HG03108 (cell line): ENCODE data around the gene PPP1R15B.
"Not testable (repeated sequence)": the region's sequence is repeated elsewhere in the genome, so short reads cannot be mapped to it uniquely, and the experiment has no call there.

ENCODE experiments used
- ATAC-seq: cut with Tn5 transposase; IDR thresholded peaks from one replicate; pipeline ENCODE4 v1.9.1; 2021; ENCODE audit warnings: moderate library complexity; ENCODE audit not compliant: unreplicated experiment

Gene PPP1R15B

DNA sequence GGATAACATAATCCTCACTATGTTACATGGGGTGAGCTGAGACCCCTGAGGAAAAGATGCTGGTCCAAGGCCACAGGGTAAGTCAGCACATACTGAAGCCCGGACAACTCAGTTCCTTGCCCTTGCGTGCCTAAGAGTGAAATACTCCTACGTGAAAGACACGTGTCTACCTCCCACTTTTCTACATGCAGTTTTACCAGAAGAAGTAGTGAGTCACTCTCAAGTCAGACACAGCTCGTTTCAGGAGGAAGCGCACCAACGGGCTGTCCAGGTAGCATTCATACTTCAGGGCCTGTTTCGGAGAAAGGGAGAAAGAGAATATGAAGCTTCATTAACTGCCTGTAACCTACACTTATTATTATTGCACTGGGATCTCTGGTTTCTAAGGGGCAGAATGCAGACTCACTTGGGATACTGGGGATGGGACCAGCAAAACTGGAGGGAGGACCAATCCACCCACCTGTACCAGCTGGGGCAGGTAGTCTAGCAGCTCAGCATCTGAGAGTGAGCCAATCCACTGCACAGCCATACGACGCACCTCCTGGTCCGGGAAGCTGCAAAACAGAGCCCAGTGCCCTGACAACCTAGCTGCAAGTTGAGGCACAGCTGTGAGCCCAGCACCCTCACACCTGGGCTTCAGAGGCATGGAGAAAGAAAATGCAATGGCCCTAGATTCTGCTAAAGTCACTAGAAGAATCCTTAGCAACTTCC is 32.4 kb upstream of the PPP1R15B start:
- no peak for ATAC-seq

- no peak for ATAC-seq
Observed at GRCh38 chr1:204443260-204443619, 31.6 kb upstream of the PPP1R15B start.

GRCh38 chr1:204442376-204443259 is 31.0 kb upstream of the PPP1R15B start:
- no peak for ATAC-seq

DNA sequence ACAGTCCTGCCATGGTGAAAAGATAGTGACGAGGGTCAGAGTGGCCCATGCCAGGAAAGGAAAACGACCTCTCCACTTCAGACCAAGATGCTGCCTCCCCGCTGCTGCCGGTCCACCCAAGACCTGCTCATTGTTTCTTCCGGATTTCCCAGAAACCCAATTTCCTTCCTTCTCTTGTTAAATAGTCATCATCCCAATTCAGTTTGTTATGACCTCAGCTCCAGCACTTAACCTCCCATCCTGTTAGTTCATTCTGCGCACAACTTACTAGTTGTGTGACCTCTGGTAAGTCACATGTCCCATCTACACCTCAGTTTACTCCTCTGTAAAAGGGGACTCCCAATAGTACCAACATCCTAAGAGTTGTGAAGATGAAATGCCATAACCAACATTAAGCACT is 29.9 kb upstream of the PPP1R15B start:
- ATAC-seq = no peak

GRCh38 chr1:204439621-204440375 is 28.2 kb upstream of the PPP1R15B start:
- no peak for ATAC-seq

- no peak for ATAC-seq
Observed at GRCh38 chr1:204438628-204439027, 27.0 kb upstream of the PPP1R15B start.

- ATAC-seq = no peak
Observed at GRCh38 chr1:204437796-204438570, 26.4 kb upstream of the PPP1R15B start.

GRCh38 chr1:204435872-204436271 is 24.3 kb upstream of the PPP1R15B start:
- no peak for ATAC-seq

DNA sequence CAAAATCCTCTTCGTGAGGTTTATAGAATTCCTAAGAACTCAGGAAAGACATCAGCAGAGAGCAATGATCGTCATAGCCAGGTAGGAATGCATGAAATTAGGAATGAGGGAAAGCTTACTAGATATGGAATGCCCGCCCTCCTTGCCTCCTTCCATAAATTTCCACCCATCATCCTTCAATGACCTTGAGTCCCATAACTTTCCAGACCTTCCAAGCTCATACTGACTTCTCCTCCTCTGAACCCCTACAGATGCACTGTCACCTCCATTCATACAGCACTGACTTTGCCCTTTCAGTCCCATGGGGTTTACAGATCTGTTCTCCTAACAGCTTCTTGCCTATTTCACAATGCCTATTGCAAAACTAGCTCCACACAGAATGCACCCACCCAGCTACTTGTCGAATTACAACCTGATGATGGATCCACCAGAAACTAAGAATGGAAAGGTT is 23.8 kb upstream of the PPP1R15B start:
- ATAC-seq = no peak

GRCh38 chr1:204434116-204434755 is 22.6 kb upstream of the PPP1R15B start:
- no peak for ATAC-seq

DNA sequence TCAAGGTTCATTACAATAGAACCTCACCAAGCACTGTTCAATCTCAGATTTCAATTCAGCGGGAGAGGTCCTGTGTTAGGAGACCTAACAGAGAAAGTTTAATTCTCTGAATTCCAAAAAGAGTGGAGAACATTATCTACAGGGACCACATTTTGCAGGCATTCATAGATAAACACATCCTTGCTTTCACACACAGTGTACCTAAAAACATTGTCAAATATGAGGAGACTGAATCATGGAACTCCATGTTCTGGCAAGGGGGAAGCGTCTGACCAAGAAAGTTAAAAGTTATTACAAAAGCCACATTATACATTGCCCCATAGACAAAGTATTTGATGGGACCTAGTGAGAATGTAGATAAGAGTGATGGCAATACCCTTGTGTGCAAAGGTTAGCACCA is 21.1 kb upstream of the PPP1R15B start:
- ATAC-seq = no peak

GRCh38 chr1:204431310-204432184 is 19.9 kb upstream of the PPP1R15B start:
- ATAC-seq = no peak

GRCh38 chr1:204429746-204430145 is 18.1 kb upstream of the PPP1R15B start:
- no peak for ATAC-seq

GRCh38 chr1:204426971-204427701 is 15.5 kb upstream of the PPP1R15B start:
- ATAC-seq = no peak

GRCh38 chr1:204426474-204426873 is 14.9 kb upstream of the PPP1R15B start:
- no peak for ATAC-seq

DNA sequence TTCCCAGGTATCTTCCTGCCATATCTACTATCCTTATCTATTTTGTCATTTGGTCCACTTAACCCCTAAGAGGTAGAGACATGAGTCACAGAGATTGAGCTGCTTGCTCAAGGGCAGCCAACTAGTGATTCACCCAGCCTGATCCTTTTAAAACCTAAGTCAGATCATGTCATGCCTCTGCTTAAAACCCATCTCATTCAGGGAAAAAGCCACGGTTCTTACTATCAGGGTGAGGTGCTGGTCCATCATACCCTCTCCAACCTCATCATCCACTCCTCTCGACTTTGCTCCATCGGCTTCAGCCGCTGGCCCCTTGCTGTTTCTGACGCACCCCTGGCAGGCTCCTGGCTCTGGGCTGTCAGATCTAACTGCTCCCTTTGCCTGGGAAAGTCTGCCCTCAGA is 14.4 kb upstream of the PPP1R15B start:
- ATAC-seq = no peak

DNA sequence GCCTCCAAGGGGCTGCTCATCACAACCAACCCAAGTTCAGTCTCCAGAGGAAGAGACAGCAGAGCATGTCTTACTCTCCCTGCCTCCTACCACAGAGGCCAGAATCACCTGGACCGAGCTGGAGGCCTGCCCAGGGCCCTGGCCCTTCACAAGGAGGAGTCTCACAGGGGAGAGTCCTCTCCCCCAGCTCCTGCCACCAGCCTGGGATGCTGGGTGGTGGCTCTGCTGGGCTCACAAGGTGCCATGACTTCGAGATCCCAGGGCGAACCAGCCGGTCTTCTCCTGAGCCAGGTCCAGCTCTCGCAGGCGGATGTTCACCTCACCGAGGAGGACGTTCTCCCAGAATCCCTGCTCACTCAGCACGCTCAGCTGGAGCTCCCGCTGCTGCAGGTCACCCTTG is 13.0 kb upstream of the PPP1R15B start:
- no peak for ATAC-seq

DNA sequence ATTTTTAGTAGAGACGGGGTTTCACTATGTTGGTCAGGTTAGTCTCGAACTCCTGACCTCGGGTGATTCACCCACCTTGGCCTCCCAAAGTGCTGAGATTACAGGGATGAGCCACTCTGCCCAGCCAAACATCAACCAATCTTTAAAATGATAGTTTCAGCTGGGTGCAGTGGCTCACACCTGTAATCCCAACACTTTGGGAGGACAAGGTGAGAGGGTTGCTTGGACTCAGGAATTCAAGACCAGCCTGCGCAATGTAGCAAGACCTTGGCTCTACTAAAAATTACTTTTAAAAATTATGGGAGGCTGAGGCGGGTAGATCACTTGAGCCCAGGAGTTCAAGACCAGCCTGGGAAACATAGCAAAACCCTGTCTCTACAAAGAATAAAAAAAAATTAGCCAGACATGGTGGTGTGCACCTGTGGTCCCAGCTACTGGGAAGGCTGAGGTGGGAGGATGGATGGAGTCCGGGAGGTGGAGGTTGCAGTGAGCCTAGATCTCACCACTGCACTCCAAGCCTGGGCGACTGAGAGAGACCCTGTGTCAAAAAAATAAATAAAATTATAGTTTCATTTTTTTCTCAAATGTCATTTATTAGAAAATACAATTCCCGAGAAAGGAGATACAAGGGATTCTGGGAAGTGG is 10.6 kb upstream of the PPP1R15B start:
- not testable (repeated sequence) for ATAC-seq
